CD14-positive monocyte (primary cell): ENCODE results near the gene ENAM. TPM values are rescaled to one million over a fixed set of nuclear protein-coding genes. Genes with fewer than 3 reads are reported as not detected.

Source experiments
- DNase-seq, 3 donors: peaks; one replicate each; pipeline ENCODE4 v3.0.0-alpha.2; 2011 to 2022
- H2AFZ ChIP-seq: 2 replicates; pipeline ENCODE4 v1.6.0; 2012; ENCODE audit warnings: mild to moderate bottlenecking, low read depth, low read length, inconsistent platforms; ENCODE audit not compliant: insufficient read depth, poor library complexity, severe bottlenecking
- H3K27ac ChIP-seq, 2 donors: 1 replicate in 1 of 2; 2 replicates in 1 of 2; pipeline ENCODE4 v1.5.1; 2012 to 2013; ENCODE audit warnings: low read length in 2 of 2, control low read depth in 1 of 2, inconsistent platforms in 1 of 2, low read depth in 1 of 2, mild to moderate bottlenecking in 1 of 2
- H3K27me3 ChIP-seq, 2 donors: one replicate each; pipeline versions ENCODE4 v1.6.0 to v1.6.1; 2011 to 2013; ENCODE audit warnings: low read length in 2 of 2; ENCODE audit not compliant: control insufficient read depth in 2 of 2, insufficient read depth in 2 of 2
- H3K36me3 ChIP-seq, 2 donors: replicated peaks in 1 of 2; 1 replicate in 1 of 2; 2 replicates in 1 of 2; pipeline versions ENCODE4 v1.5.1 to v1.6.1; 2012 to 2013; ENCODE audit warnings: low read length in 2 of 2, control low read depth in 1 of 2, inconsistent platforms in 1 of 2, mild to moderate bottlenecking in 1 of 2; ENCODE audit not compliant: insufficient read depth in 2 of 2, control insufficient read depth in 1 of 2
- H3K4me1 ChIP-seq, 2 donors: 1 replicate in 1 of 2; 2 replicates in 1 of 2; pipeline versions ENCODE4 v1.5.1 to v1.6.1; 2012 to 2013; ENCODE audit warnings: low read length in 2 of 2, control low read depth in 1 of 2, inconsistent platforms in 1 of 2, mild to moderate bottlenecking in 1 of 2, moderate library complexity in 1 of 2; ENCODE audit not compliant: insufficient read depth in 2 of 2, control insufficient read depth in 1 of 2
- H3K4me2 ChIP-seq: replicated peaks from 2 replicates; pipeline ENCODE3; 2012; ENCODE audit warnings: low read length, moderate library complexity, mild to moderate bottlenecking; ENCODE audit not compliant: poor library complexity, severe bottlenecking; ENCODE audit errors: extremely low read depth
- H3K4me3 ChIP-seq, 3 experiments: fragments of 200-600 bp in 1 of 3; sonication (generic) in 1 of 3; replicated peaks in 1 of 3; 1 replicate in 2 of 3; 2 replicates in 1 of 3; pipeline ENCODE4 v1.5.1; 2011 to 2013; ENCODE audit warnings: low read length in 3 of 3, mild to moderate bottlenecking in 3 of 3, control low read depth in 2 of 3, low read depth in 2 of 3, inconsistent platforms in 1 of 3, moderate library complexity in 1 of 3
- H3K79me2 ChIP-seq: 2 replicates; pipeline ENCODE4 v1.6.0; 2012; ENCODE audit warnings: mild to moderate bottlenecking, control low read depth, inconsistent platforms, low read length, moderate library complexity; ENCODE audit not compliant: insufficient read depth
- H3K9ac ChIP-seq: 2 replicates; pipeline ENCODE4 v1.6.0; 2017; ENCODE audit warnings: low read length, mild to moderate bottlenecking; ENCODE audit not compliant: insufficient read depth, poor library complexity, severe bottlenecking
- H3K9me3 ChIP-seq, 2 donors: replicated peaks in 1 of 2; 1 replicate in 1 of 2; 2 replicates in 1 of 2; pipeline versions ENCODE4 v1.5.1 to v1.6.1; 2012 to 2013; ENCODE audit warnings: low read length in 2 of 2, control low read depth in 1 of 2; ENCODE audit not compliant: control insufficient read depth in 1 of 2, insufficient read depth in 1 of 2
- H4K20me1 ChIP-seq: 2 replicates; pipeline ENCODE4 v1.6.0; 2012; ENCODE audit warnings: mild to moderate bottlenecking, low read length, control low read depth, moderate library complexity; ENCODE audit not compliant: insufficient read depth
- H3K27ac Mint-ChIP-seq, 7 donors: one replicate each; pipeline ENCODE4 v1.8.0; 2020; ENCODE audit warnings: mild to moderate bottlenecking in 7 of 7, mixed read lengths in 7 of 7, moderate library complexity in 6 of 7, inconsistent platforms in 2 of 7
- H3K27me3 Mint-ChIP-seq, 3 donors: one replicate each; pipeline ENCODE4 v1.8.0; 2021 to 2022; ENCODE audit warnings: low read depth in 3 of 3, mild to moderate bottlenecking in 3 of 3, mixed read lengths in 3 of 3, moderate library complexity in 3 of 3, inconsistent platforms in 1 of 3
- H3K36me3 Mint-ChIP-seq, 2 donors: one replicate each; pipeline ENCODE4 v1.8.0; 2020; ENCODE audit warnings: mixed read lengths in 2 of 2, inconsistent platforms in 1 of 2, mild to moderate bottlenecking in 1 of 2
- H3K4me1 Mint-ChIP-seq: one replicate; pipeline ENCODE4 v1.8.0; 2020; ENCODE audit warnings: mild to moderate bottlenecking, mixed read lengths
- H3K4me3 Mint-ChIP-seq, 2 donors: one replicate each; pipeline ENCODE4 v1.8.0; 2020; ENCODE audit warnings: mild to moderate bottlenecking in 2 of 2, mixed read lengths in 2 of 2, moderate library complexity in 1 of 2
- H3K9me3 Mint-ChIP-seq, 7 donors: one replicate each; pipeline ENCODE4 v1.8.0; 2020 to 2022; ENCODE audit warnings: mixed read lengths in 7 of 7, mild to moderate bottlenecking in 6 of 7, moderate library complexity in 6 of 7, inconsistent platforms in 2 of 7
- WGBS: methylation state at CpG from one replicate; pipeline ENCODE4 v1.1.5; 2013; ENCODE audit warnings: missing lambda C conversion rate; ENCODE audit not compliant: insufficient coverage; 5-methylcytosine and 5-hydroxymethylcytosine counted together
- intact Hi-C, 2 donors: fragments of 100-400 bp; cut with micrococcal nuclease; formaldehyde crosslinking; loops; one replicate each; pipeline versions ENCODE4 v1.15.0 to v1.15.1; 2023
- polyA plus RNA-seq, 3 donors: library from polyadenylated mRNA; depleted of rRNA in 1 of 3; unstranded in 2 of 3; stranded (reverse) in 1 of 3; fragments of 300-500 nt in 2 of 3; fragments of >200 nt in 1 of 3; fragmentation: Illumina TruSeq in 2 of 3; gene quantifications; 1 replicate in 2 of 3; 2 replicates in 1 of 3; pipeline ENCODE4 v1.2.3, GENCODE V29; 2012 to 2021
- TF ChIP-seq, protein P1 (sequence below): fragments of 200-600 bp; IDR thresholded peaks from one replicate; pipeline ENCODE4 v1.8.0; 2022; ENCODE audit warnings: antibody characterized with exemption, mild to moderate bottlenecking

Gene ENAM
- polyA plus RNA-seq, 3 donors = not detected

DNA sequence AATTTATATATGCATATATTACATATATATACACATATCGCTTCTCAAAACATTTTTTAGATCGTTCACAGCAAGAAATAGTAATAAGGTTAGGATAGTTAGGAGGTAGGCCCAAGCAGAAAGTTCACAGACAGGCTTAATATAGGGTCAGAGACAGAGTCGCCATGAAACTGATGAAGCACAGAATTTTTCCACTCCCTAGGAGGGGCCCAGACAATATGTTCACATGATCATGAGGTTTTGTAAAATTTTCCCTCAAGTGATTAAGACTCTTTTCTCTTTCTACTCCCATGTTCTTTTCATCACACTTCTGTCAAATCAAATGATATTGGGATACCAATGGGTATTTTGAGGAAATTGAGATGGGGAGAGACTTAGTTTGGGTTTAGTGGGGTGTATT is 5.2 kb upstream of the ENAM start:
- Histone ChIP-seq H4K20me1 (no peaks in the 10 kb centered on the region), H3K9me3 (no peaks in the 10 kb centered on the region), H3K27me3 (no peaks in the 10 kb centered on the region), H3K27ac (no peak overlapping the region), H3K4me1 (no peaks in the 10 kb centered on the region), H3K4me2 (no peak overlapping the region), H3K4me3 (no peak overlapping the region), H3K36me3 (no peaks in the 10 kb centered on the region), H3K9ac (no peak overlapping the region), H2AFZ (no peak overlapping the region), H3K79me2 (no peaks in the 10 kb centered on the region)
- DNase-seq = no peak
- H3K27ac Mint-ChIP-seq = no peak overlapping the region
- H3K9me3 Mint-ChIP-seq = peaks cover 0 to 9% (median 4%) of the 10 kb centered on the region in 7 donors
- H3K36me3 Mint-ChIP-seq = no peaks in the 10 kb centered on the region
- WGBS = no CpG with 5 or more reads among the region's 3 CpGs
- TF ChIP-seq, protein P1, sequence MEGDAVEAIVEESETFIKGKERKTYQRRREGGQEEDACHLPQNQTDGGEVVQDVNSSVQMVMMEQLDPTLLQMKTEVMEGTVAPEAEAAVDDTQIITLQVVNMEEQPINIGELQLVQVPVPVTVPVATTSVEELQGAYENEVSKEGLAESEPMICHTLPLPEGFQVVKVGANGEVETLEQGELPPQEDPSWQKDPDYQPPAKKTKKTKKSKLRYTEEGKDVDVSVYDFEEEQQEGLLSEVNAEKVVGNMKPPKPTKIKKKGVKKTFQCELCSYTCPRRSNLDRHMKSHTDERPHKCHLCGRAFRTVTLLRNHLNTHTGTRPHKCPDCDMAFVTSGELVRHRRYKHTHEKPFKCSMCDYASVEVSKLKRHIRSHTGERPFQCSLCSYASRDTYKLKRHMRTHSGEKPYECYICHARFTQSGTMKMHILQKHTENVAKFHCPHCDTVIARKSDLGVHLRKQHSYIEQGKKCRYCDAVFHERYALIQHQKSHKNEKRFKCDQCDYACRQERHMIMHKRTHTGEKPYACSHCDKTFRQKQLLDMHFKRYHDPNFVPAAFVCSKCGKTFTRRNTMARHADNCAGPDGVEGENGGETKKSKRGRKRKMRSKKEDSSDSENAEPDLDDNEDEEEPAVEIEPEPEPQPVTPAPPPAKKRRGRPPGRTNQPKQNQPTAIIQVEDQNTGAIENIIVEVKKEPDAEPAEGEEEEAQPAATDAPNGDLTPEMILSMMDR = no peak
- H3K27me3 Mint-ChIP-seq = no peaks in the 10 kb centered on the region
- H3K4me1 Mint-ChIP-seq = no peaks in the 10 kb centered on the region
- intact Hi-C loops = no loop called here
- no peak overlapping the region for H3K4me3 Mint-ChIP-seq

DNA sequence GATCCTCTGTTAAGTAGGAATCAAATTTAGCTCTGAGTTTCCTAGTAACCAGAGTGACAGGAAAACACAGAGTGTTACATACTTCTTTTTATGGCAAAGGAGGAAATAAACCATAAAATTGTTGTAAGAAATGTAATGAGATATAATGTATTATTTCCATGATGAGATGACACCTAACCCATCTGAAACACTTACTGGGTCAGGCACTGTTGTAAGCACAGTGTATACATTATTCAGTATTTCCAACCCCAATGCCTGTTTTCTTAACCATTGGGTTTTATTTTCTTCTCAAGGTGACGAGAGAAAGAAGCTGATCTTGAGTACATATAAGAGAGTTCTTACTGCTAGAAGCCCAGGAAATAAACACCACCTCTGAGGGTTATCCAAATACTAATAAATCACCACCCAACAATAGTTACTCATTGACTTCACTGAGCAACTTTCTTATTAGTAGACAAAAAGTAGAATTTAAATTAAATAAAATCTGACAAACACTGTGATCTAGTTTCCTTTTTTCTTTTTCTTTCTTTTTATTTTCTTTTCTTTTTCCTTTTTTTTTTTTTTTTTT is 4.2 kb upstream of the ENAM start:
- H2AFZ ChIP-seq = no peak overlapping the region
- Mint-ChIP-seq H3K27ac (no peak overlapping the region), H3K9me3 (peaks cover 0 to under 1% (median 0%) of the 10 kb centered on the region in 7 donors), H3K4me1 (no peaks in the 10 kb centered on the region), H3K27me3 (no peaks in the 10 kb centered on the region), H3K36me3 (no peaks in the 10 kb centered on the region), H3K4me3 (no peak overlapping the region)
- no peaks in the 10 kb centered on the region for H3K79me2 ChIP-seq
- intact Hi-C loops = no loop called here
- no peaks in the 10 kb centered on the region for H3K27me3 ChIP-seq
- H3K9me3 ChIP-seq = no peaks in the 10 kb centered on the region
- DNase-seq = no peak
- H3K36me3 ChIP-seq = no peaks in the 10 kb centered on the region
- WGBS = no CpG with 5 or more reads among the region's 1 CpG
- H3K27ac ChIP-seq = no peak overlapping the region
- no peak overlapping the region for H3K4me2 ChIP-seq
- no peaks in the 10 kb centered on the region for H4K20me1 ChIP-seq
- H3K9ac ChIP-seq = no peak overlapping the region
- TF ChIP-seq, protein P1 = no peak
- no peaks in the 10 kb centered on the region for H3K4me1 ChIP-seq
- H3K4me3 ChIP-seq = no peak overlapping the region
